Measurements from ENCODE around the gene FBXL17.
"Not testable (repeated sequence)": the region's sequence is repeated elsewhere in the genome, so short reads cannot be mapped to it uniquely, and the experiment has no call there.

The FBXL17 gene

DNA sequence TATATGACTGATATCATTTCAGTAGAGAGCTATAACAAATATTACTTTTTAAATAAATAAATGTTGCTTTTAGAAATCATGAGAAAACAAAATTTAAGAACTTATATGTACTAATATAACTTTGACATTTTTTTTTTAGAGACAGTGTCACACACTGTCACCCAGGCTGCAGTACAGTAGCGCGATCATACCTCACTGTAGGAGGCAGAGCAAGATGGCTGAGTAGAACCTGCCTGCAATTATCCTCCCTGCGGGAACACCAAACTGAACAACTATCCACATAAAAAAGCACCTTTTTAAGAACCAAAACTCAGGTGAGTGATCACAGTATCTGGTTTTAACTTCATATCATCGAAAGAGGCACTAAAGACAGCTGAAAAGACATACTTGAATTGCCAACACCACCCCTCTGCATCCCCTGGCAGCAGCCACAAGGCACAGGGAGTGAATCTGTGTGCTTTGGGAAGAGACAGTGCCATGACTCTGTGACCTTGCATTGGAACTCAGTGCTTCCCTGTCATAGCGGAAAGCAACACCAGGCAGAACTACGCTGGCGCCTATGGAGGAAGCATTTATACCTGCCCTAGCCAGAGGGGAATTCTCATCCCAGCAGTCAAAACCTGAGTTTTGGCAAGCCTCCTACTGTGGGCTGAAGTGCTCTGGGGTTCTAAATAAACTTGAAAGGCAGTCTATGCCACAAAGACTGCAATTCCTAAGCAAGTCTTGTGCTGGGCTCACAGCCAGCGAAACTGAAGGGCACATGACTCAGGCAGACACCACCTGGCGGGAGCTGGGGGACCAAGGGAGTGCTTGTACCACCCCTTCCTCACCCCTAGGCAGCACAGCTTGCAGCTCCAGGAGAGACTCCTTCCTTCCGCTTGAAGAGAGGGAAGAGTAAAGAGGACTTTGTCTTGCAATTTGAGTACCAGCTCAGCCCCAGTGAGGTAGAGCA, 142.7 kb downstream of the FBXL17 start:
- DNase-seq, result peak; percentile 8

DNA sequence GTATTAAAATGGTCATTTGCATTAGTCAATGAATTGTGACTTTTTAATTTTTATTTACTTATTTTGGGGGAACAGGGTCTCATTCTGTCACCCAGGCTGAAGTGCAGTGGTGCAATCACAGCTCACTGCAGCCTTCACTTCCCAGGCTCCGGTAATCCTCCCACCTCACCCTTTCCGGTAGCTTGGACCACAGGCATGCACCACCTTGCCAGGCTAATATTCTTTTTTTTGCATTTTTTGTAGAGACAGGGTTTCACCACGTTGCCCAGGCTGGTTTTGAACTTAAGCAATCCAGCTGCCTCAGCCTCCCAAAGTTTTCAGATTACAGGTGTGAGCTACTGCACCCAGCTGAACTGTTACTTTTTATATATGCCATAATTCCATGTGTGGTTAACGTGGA, 143.4 kb downstream of the FBXL17 start:
- DNase-seq, result no peak

DNA sequence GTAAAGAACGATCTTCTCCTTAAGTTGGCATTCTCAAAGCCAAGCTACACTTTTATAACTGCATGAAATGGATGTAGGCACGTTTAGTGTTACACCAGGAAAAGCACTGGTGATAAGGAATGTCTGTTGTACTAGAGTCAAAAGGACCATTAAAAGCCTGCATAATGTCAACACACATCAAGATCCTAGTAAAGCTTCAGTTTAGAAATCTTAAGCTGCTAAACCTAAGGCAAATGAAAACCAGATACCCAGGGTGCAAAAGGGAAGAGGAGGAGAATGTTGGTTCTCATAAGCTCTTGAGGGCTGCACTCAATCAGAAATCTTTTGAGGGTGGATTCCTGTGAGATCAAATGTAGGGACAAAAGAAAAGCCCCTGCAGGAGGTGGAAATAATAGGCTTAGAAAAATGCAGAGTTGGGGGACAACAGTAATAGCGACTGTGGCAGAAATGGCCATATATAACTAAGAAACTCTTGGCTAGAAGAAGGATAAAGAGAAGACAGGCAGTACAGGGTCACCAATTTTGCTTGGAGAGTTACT, 148.2 kb downstream of the FBXL17 start:
- no peak for DNase-seq

DNA sequence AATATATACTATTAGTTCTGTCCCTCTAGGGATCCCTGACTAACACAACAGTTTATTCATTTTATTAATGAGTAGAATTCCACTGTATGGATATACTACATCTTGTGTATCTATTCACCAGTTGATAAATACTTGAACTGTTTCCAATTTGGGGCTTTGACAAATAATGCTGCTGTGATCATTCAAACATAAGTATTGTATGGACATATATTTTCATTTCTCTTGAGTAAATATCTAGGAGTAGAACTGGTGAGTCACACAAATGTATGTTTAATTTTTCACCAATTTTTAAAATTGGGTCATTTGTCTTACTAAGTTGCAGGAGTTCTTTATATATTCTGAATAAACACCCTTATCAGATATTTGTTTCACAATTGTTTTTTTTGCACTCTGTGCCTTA, 149.1 kb downstream of the FBXL17 start:
- DNase-seq, result no peak

DNA sequence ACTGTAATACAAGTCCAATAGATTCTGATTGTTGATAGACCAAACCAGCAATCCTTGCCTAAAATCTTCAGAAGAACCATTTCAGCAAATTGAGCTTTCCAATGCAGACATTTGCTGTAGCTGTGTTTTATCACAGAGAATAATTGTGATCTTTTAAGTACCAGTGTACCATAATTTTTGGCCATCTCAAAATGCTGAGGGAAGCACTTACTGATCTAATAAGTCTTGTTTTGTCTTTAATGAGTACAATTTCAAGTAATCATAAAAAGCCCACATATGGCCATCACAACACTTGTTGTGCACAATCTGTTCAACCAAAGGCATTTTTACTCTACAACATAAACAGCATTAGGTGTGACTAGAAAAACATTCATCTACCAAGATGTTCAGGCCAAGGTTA, 159.9 kb downstream of the FBXL17 start:
- DNase-seq, result no peak

DNA sequence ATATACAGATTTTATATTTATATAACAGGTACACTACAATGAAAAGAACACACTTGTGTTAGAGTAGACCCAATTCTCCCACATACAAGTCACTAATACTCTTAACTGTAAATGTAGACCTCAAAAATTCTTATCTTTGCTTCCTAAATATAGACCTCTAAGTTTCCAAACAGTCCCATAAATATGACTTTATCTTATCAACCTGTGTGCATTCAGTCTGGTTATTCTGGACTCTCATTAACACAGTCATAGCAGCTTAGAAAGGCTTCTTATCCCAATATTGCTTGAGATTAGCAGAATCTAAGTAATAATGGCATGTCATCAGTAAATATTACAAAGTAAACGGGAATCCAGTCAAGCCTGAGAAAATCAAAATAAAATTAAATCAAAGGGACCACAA, 161.1 kb downstream of the FBXL17 start:
- DNase-seq, result no peak

DNA sequence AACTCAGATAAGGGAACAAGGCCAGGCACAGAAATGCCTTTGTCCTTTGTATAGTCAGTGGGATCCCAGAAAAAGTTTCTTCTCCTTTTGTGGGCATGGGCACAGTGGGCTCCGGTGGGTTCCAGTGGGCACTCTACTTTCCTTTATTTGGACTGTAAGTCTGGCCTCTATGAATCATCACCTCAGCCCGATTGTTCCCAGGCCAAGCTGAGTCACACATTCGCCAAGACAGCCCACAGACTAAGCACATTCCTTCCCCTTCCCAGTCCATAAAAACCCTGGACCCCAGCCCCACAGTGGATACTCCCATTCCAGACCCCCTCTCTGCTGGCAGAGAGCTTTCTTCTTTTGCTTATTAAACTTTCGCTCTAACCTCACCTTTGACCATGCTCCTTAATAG, 165.0 kb downstream of the FBXL17 start:
- DNase-seq, result peak; percentile 32

DNA sequence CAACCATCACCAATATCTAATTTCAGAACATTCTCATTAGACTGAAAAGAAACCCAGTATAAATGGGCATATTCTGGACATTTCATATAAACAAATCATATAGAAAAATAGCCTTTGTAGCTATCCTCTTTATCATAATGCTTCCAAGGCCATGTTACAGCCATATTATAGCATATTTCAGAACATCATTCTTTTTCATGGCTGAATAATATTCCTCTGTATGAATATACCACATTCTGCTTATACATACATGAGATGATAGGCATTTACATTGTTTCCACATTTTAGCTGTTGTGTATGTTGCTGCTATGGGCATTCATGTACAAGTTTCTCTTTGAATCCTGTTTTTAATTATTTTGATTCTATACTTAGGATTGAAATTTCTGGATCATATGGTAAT, 167.0 kb downstream of the FBXL17 start:
- no peak for DNase-seq

DNA sequence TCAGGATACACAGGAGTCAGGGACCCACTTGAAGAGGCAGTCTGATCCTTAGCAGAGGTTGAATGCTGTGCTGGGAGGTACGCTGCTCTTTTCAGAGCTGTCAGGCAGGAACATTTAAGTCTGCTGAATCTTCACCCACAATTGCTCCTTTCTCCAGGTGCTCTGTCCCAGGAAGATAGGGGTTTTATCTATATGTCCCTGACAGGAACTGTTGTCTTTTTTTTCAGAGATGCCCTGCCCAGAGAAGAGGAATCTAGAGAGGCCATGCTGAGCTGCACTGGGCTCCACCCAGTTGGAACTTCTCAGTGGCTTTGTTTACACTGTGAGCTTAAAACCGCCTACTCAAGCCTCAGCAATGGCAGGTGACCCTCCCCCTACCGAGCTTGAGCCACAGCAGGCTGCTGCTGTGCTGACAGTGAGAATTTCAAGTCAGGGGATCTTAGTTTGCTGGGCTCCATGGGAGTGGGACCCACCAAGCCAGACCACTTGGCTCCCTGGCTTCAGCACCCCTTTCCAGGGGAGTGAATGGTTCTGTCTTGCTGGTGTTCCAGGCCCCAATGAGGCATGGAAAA, 169.0 kb downstream of the FBXL17 start:
- no peak for DNase-seq

DNA sequence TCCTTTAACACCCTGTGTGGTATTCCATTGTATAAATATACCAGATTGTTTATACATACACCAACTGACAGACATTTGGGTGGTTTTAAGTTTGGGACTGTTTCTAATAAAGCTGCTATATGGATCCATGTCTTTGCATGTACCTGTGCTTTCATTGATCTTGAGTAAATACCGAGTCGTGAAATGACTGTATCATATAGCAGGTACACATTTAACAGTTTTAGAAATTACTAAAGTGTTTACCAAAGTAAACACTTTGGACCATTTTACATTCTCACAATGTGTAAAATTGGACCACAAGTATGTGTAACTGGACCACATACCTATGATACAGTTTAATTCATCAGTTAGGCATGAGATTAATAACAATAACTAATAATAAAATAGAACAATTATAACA, 175.2 kb downstream of the FBXL17 start:
- no peak for DNase-seq

DNA sequence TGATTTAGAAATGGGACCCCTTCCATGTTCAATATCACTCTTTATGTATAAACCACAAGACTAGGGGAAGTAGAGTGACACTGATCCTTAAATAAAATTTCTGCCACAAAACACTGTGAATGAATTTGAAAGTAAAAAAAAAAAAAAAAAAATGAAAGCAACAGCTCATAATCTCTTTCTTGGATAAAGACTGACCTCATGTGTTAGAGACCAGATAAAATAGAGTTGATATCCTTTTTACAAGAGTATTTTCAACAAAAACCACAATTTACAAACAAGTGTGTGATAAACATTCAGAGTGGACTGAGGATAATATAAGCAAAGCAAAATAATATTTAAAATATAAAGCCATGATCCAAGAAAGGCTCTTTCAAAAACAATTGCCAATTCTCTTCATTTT, 180.2 kb downstream of the FBXL17 start:
- no peak for DNase-seq

DNA sequence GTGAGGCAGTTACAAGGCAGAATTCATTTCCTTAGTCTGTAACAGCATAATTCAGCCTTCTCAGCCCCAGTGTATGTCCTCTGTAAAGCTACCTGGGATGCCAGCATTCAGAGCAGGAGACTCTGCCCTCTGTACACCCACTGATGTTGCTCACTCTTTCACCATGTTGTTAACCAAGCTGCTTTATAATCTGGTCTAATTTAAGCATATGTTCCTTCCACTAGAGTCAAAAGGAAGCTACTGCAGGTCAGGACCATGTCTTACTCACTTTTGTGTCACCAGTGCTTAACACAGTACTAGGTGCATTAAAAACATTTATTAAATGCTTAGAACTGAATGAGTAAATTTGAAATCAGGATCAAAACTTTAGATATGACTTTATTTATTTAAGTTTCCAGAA, 185.6 kb downstream of the FBXL17 start:
- DNase-seq, result no peak

DNA sequence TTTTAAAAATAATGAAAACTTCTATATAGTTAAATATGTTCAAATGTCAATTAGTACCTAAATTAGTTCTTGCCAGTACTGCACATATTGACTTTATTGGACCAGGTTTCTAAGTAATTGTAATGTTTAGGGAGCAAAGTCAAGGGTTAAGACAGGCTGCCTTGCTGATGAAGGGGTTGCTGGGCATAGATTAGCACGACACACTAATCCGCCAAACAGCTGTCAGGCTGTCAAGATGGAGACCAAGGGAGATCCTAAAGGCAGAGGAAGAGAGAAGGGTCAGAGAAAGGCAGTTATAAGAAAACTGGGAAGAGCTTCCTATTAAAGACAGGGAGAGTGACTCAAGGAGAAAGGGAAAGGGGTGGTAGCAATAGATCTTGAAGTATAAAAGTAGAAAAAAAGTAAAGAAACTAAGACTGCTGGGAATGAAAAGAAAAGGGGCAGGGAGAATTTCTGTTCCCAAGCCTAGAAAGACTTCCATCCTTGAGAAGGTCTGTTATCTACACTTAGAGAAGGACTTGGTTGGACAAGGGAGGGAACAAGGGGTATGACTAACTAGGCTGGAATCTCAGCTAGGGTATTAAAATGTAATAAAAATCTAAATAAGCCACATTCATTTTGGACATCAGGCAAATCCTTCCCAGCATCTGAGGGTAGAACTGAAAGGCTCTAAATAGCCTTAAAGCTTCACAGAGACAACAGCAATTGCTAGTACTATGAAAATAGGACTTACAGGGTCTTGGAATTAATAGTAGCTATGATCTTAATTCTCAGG, 188.7 kb downstream of the FBXL17 start:
- DNase-seq, result peak; percentile 81

DNA sequence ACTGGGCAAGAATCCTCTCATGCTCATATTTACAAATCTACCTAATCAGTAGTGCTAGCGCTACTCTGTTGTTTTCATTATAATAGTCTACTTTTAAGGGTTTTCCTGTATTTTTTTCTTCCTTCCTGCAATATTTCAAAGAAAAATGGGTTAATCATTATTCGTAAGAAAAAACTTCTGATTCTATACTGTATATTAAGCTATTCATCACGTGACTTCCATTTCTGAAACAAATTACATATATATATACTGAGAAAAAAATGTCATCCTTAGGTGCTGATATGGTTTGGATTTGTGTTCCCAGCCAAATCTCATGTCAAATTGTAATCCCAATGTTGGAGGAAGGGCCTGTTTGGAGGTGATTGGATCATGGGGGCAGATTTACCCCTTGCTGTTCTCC, 197.0 kb downstream of the FBXL17 start:
- no peak for DNase-seq

DNA sequence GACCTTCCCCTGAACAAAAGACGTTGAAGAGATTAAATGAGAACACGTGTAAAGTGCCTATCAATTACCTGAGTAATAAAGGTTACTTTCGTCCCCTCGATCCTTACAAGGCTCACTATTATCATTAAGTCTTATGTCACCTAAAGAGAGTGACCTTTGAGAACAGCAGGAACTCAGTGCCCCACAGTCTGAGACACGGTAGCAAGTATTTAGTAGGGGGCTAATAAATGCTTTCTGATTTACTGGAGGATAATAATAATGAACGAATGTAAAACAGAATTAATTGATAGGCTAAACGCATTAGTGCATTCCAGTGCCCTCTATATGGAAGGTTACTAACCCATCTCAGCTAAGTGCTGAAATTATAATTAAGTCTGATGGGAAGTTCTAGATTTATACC, 199.9 kb downstream of the FBXL17 start:
- no peak for DNase-seq

DNA sequence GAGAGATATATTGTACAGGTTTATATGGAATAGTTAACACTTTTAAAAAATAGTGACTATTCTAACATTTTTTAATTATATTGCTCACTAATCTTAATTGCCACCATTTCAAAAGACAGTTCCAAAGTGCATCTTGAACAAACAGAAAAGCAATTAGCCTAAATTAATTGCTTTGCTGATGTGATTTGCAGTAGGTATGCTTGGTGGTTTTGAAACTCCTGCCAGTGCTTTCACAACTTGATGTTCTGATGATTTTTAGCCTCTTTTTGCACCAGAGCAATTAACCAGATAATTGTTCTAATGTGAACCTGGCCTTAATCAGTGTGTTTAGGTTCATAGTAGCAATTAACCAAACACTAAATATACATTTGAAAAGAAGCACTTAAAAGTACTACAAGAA, 207.6 kb downstream of the FBXL17 start:
- no peak for DNase-seq

DNA sequence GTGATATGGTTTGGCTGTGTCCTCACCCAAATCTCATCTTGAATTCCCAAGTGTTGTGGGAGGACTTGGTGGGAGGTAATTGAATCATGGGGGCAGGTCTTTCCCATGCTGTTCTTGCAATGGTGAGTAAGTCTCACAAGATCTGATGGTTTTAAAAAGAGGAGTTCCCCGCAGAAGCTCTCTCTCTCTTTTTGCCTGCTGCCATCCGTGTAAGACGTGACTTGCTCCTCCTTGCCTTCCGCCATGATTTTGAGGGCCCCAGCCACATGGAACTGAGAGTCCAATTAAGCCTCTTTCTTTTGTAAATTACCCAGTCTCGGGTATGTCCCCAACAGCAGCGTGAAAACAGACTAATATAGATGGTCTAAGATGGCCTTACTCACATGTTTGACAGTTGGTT, 210.1 kb downstream of the FBXL17 start:
- DNase-seq, result no peak

DNA sequence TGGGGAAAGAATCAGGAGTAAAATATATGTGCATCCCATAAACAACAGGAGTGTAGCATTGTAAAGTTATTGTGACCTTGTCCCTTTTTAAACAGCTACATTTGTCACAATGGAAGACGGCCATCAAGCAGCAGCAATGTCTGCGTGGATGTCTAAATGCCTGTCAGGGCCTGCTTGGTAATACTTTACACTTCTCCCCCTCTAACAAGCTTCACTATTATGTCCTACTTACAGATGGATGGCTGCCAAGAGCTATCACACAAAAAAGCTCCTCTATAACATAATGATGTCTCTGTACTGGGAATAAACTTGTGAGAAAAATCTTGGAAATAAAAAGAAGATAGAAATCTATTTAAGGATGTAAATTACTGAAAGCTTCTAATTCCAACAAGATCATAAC, 213.0 kb downstream of the FBXL17 start:
- no peak for DNase-seq

DNA sequence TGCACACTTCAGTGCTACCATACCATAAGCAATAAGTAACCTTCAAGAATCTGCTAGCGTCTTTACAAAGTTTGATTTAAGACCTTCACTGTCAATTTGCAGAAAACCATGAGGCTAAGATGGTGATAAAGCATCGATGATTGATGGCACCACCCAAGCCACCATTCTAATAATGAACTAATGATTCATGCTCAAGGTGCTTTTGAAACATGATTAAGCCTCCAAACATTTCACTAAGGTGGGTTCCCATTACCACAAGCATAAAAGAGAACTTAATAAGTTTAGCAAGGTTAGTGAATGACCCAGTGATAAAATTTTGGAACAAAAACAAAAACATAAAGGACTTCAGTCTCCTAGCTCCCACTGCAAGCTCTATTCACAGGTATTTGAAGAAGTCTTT, 214.7 kb downstream of the FBXL17 start:
- DNase-seq, result peak; percentile 2

DNA sequence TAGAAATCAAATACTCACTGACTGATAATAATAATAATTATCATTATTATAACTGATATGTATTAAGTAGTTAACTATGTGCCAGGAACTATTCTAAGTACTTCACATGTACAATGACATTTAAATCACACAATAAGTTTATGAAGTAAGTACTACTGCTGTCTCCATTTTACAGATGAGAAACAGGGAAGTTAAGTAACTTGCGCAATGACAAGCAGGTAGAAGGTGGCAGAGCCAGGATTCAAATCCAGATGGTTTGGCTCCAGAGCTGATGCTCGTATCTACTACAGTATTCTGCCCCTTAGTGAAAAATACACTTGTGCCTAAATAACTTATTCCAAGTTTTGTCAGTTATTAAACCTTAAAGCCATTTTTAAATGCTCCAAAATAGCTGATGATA, 217.3 kb downstream of the FBXL17 start:
- no peak for DNase-seq

DNA sequence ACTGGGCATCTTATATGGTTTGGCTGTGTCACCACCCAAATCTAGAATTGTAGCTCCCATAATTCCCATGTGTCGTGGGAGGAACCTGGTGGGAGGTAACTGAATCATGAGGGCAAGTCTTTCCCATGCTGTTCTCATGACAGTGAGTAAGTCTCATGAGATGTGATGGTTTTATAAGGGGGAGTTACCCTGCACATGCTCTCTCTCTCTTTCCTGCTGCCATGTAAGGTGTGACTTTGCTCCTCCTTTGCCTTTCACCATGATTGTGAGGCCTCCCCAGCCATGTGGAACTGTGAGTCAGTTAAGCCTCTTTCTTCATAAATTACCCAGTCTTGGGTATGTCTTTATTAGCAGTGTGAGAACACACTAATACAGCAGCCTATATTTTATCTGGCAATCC, 229.0 kb downstream of the FBXL17 start:
- DNase-seq, result not testable (repeated sequence)

DNA sequence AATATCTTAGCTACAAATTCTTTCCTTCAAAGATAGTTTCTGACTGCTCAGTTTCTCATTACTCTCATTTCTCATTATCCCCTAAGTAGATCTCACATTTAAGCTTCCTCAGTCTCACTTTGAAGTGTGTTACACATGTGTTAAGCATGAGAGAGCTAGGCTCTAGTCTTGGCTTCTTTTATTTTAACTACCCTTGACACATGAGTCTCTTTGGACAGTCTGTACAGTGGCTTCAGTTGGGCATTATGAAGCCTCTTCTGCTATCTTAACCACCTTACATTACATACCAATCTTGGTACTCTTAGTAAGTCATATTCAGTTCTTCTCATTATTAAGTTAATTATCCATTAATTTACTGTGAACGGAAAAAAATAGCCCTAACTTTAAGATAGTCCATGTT, 232.5 kb downstream of the FBXL17 start:
- DNase-seq, result no peak

DNA sequence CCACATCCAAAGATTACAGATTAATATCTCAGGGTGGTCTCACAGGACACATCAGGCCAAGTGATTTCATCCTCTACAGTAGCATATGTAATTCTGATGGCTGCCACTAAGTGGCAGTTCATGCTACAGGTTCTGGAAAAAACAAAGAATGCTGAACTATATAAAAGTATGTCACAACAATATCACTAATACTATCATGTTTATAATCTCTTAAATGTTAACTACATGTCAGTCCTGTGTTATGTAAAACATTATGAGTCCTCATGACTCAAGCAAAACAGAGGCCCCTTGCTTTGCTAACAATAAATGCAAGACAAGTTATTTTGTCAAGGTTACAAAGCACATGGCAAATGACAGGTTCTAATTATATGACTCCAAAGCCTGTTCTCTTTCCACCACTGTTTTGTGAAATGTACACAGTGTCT, 233.2 kb downstream of the FBXL17 start:
- peak; percentile 25 for DNase-seq

DNA sequence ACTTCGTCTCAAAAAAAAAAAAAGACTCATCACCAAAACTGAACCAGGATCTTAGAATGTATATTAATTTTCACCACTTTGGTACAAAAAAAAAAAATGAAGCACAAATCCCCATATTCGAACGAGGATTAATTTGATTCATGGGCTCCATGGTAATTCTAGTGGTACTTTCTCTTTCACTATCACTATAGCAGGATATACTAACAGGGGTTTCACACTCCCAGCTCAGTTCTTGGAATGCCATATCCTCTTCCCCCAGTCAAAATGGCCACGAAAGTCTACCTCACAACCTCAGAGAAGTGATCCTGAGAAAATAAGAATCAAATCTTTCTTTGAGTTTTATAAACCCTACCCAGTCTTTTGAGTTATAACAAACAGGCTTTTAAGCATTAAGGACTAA, 235.7 kb downstream of the FBXL17 start:
- DNase-seq, result no peak
